Measurements from ENCODE around the gene SACM1L.

The SACM1L gene

DNA sequence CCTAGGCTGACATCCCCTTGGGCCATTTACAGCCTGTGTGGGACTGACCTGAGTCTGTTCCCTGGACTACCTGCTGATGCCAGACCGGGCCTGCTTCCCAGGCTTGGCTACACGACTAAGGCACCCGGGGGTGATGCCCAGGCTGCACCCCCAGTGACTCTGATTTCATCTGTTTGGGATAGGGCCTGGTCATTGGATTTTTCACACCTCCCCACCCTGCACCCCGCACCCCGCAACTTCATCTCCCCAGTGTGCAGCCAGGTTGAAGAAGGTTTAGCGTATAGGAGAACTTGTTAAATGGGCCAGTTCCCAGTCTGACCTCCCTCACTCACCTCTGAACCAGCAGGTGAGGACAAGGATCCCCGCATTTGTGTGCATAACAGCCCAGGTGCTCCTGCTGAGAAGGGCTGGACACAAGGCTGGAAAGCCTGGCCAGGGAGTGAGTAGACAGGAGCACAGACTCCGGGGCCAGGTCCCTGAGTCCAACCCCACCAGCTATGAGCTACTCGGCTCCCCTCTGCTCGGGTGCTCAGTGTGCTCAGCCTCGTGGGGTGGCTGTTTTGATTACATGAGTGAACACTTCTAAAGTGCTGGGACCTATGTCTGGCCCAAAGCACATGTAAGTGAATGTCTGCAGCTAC, 88.7 kb downstream of the SACM1L start:
- no peak overlapping the region for H2AFZ ChIP-seq (ENCODE audit: low read length)
- H3K9ac ChIP-seq (ENCODE audit: low read depth, low read length, poor library complexity, severe bottlenecking): no peak overlapping the region
- TF ChIP-seq EZH2phosphoT487 (IDR thresholded peaks at IDR 0.05; ENCODE audit: borderline replicate concordance) (no peak), CTCF (conservative IDR thresholded peaks at IDR 0.05; ENCODE audit: low read length) (no peak)
- no peak overlapping the region for H3K4me3 ChIP-seq (ENCODE audit: low read length, poor library complexity, severe bottlenecking)
- no peaks in the 10 kb centered on the region for H3K9me3 ChIP-seq (ENCODE audit: insufficient read depth, low read depth, low read length)
- H3K4me1 ChIP-seq (ENCODE audit: insufficient read depth, low read length, poor library complexity, severe bottlenecking): no peaks in the 10 kb centered on the region
- H4K20me1 ChIP-seq (ENCODE audit: insufficient read depth, low read length, poor library complexity, severe bottlenecking): no peaks in the 10 kb centered on the region
- H3K27me3 ChIP-seq (ENCODE audit: insufficient read depth, low read length, poor library complexity, severe bottlenecking): peaks cover 9% of the 10 kb centered on the region
- H3K79me2 ChIP-seq (ENCODE audit: insufficient read depth, low read length): no peaks in the 10 kb centered on the region
- no peak overlapping the region for H3K4me2 ChIP-seq (ENCODE audit: low read depth, low read length, poor library complexity, severe bottlenecking)
- no peaks in the 10 kb centered on the region for H3F3A ChIP-seq (ENCODE audit: low read depth)
- H3K36me3 ChIP-seq (ENCODE audit: insufficient read depth, low read length): no peaks in the 10 kb centered on the region
- H3K9me2 ChIP-seq (replicated peaks; ENCODE audit: low read depth, low read length): no peaks in the 10 kb centered on the region

GRCh38 chr3:45778761-45779201, 89.6 kb downstream of the SACM1L start:
- no peaks in the 10 kb centered on the region for H3K79me2 ChIP-seq (ENCODE audit: insufficient read depth, low read length)
- H2AFZ ChIP-seq (ENCODE audit: low read length): no peak overlapping the region
- TF ChIP-seq CTCF (conservative IDR thresholded peaks at IDR 0.05; ENCODE audit: low read length): no peak
- no peak for TF ChIP-seq EZH2phosphoT487 (IDR thresholded peaks at IDR 0.05; ENCODE audit: borderline replicate concordance)
- H3K27me3 ChIP-seq (ENCODE audit: insufficient read depth, low read length, poor library complexity, severe bottlenecking): peaks cover 9% of the 10 kb centered on the region
- H4K20me1 ChIP-seq (ENCODE audit: insufficient read depth, low read length, poor library complexity, severe bottlenecking): no peaks in the 10 kb centered on the region
- no peaks in the 10 kb centered on the region for H3F3A ChIP-seq (ENCODE audit: low read depth)
- no peak overlapping the region for H3K4me2 ChIP-seq (ENCODE audit: low read depth, low read length, poor library complexity, severe bottlenecking)
- H3K36me3 ChIP-seq (ENCODE audit: insufficient read depth, low read length): no peaks in the 10 kb centered on the region
- no peaks in the 10 kb centered on the region for H3K9me3 ChIP-seq (ENCODE audit: insufficient read depth, low read depth, low read length)
- no peaks in the 10 kb centered on the region for H3K9me2 ChIP-seq (replicated peaks; ENCODE audit: low read depth, low read length)
- no peaks in the 10 kb centered on the region for H3K4me1 ChIP-seq (ENCODE audit: insufficient read depth, low read length, poor library complexity, severe bottlenecking)
- no peak overlapping the region for H3K4me3 ChIP-seq (ENCODE audit: low read length, poor library complexity, severe bottlenecking)
- no peak overlapping the region for H3K9ac ChIP-seq (ENCODE audit: low read depth, low read length, poor library complexity, severe bottlenecking)

DNA sequence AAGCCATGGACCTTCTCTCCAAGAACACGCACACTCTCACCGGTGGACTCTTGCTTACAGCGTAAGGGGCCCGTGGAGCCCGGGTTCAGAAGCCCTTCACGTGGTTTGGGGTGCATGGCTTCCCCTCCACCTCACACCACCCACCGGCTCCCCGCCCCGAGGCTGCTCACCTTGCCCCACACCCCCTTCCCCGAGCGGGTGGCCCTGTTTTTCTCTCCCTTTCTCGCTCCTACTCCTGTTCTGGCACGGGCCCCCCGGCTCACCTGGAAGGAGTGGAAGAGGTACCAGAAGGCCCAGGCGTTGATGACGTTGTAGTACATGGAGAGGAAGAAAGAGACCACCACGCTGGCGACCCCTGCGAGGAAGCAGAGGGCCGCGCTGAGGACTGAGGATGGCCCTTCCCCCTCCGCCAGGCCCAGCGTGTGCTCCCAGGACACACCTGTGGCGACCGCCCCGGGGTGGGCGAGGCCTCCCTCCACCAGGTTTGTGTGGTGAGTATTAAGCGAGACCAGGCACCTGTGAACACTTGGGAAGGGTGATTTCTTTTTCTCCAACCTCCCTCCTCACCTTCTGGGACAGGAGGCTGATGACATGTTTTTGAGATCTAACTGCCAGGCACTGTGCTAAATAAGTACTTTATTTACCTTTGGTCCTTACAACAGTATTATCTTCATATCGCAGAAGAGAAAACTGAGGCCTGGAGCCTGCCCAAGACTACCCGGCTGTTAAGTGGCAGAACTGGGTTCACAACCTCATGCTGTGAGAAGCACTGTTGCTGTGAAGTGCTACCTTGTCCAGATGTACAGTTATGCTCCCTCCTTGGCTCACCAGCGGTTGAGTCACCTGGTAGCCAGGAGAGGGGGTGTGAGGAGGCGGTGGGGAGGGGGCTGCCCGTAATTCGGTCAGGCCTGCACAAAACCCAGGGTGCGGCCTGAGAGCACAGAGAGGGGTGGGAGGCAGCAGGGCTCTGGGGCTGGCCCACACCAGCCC, 90.8 kb downstream of the SACM1L start:
- no peak for TF ChIP-seq CTCF (conservative IDR thresholded peaks at IDR 0.05; ENCODE audit: low read length)
- no peak for TF ChIP-seq EZH2phosphoT487 (IDR thresholded peaks at IDR 0.05; ENCODE audit: borderline replicate concordance)
- H3K4me3 ChIP-seq (ENCODE audit: low read length, poor library complexity, severe bottlenecking): no peak overlapping the region
- H3F3A ChIP-seq (ENCODE audit: low read depth): no peaks in the 10 kb centered on the region
- H3K4me1 ChIP-seq (ENCODE audit: insufficient read depth, low read length, poor library complexity, severe bottlenecking): no peaks in the 10 kb centered on the region
- no peak overlapping the region for H3K4me2 ChIP-seq (ENCODE audit: low read depth, low read length, poor library complexity, severe bottlenecking)
- peaks cover 9% of the 10 kb centered on the region for H3K27me3 ChIP-seq (ENCODE audit: insufficient read depth, low read length, poor library complexity, severe bottlenecking)
- no peaks in the 10 kb centered on the region for H4K20me1 ChIP-seq (ENCODE audit: insufficient read depth, low read length, poor library complexity, severe bottlenecking)
- H3K9me3 ChIP-seq (ENCODE audit: insufficient read depth, low read depth, low read length): no peaks in the 10 kb centered on the region
- no peak overlapping the region for H3K9ac ChIP-seq (ENCODE audit: low read depth, low read length, poor library complexity, severe bottlenecking)
- H3K9me2 ChIP-seq (replicated peaks; ENCODE audit: low read depth, low read length): no peaks in the 10 kb centered on the region
- H3K79me2 ChIP-seq (ENCODE audit: insufficient read depth, low read length): no peaks in the 10 kb centered on the region
- no peaks in the 10 kb centered on the region for H3K36me3 ChIP-seq (ENCODE audit: insufficient read depth, low read length)
- H2AFZ ChIP-seq (ENCODE audit: low read length): no peak overlapping the region
